Right lobe of liver (tissue), 6 donors: ENCODE results near the gene AHNAK2. TPM values are rescaled to one million over a fixed set of nuclear protein-coding genes. Genes with fewer than 3 reads are reported as not detected.
A peak's percentile ranks its signal among the peaks of the same experiment; 100 is the strongest.

Source experiments
- ATAC-seq, 4 donors: fragments of 200-7000 bp; cut with Tn5 transposase; one replicate each; pipeline ENCODE4 v1.9.1; 2020; ENCODE audit warnings: mild to moderate bottlenecking in 4 of 4, moderate library complexity in 4 of 4
- DNase-seq, 3 donors: peaks; one replicate each; pipeline ENCODE4 v3.0.0-alpha.2; 2020
- H3K27ac ChIP-seq, 3 donors: fragments of 200-600 bp; one replicate each; pipeline ENCODE4 v1.8.0; 2022
- H3K27me3 ChIP-seq, 2 donors: fragments of 200-600 bp; one replicate each; pipeline ENCODE4 v1.8.0; 2022
- H3K36me3 ChIP-seq, 4 donors: fragments of 200-600 bp; sonication (generic) in 1 of 4; one replicate each; pipeline versions ENCODE4 v1.5.1 to v1.8.0; 2017 to 2022; ENCODE audit warnings: control low read depth in 1 of 4
- H3K4me1 ChIP-seq, 4 donors: fragments of 200-600 bp; sonication (generic) in 1 of 4; one replicate each; pipeline versions ENCODE4 v1.5.1 to v1.8.0; 2017 to 2022; ENCODE audit warnings: control low read depth in 1 of 4
- H3K4me3 ChIP-seq, 3 donors: fragments of 200-600 bp; one replicate each; pipeline ENCODE4 v1.8.0; 2022
- H3K9me3 ChIP-seq, 4 donors: fragments of 200-600 bp; sonication (generic) in 1 of 4; one replicate each; pipeline versions ENCODE4 v1.5.1 to v1.8.0; 2017 to 2022; ENCODE audit warnings: control low read depth in 1 of 4
- CTCF ChIP-seq, 4 donors: fragments of 200-600 bp in 3 of 4; fragments of 450-650 bp in 1 of 4; IDR thresholded peaks; one replicate each; pipeline versions ENCODE4 v1.5.1 to v1.8.0; 2016 to 2022; ENCODE audit warnings: antibody characterized with exemption in 4 of 4, mild to moderate bottlenecking in 2 of 4
- POLR2A ChIP-seq: fragments of 450-650 bp; IDR thresholded peaks from one replicate; pipeline ENCODE4 v1.6.1; 2017; ENCODE audit warnings: antibody characterized with exemption, mild to moderate bottlenecking
- WGBS: methylation state at CpG from one replicate; pipeline ENCODE4 v1.1.6; 2018; ENCODE audit warnings: low coverage, low lambda C conversion rate; ENCODE audit not compliant: insufficient coverage; ENCODE audit errors: missing lambda C conversion rate; 5-methylcytosine and 5-hydroxymethylcytosine counted together
- intact Hi-C, 2 donors: fragments of 100-400 bp; cut with DNase I; formaldehyde crosslinking; loops; one replicate each; pipeline versions ENCODE4 v1.11.2 to v1.14.1; 2022
- total RNA-seq, 6 experiments: library from RNA; depleted of rRNA in 2 of 6; stranded (reverse); fragments of >200 nt in 2 of 6; fragmentation: NEBNext Ultra II Directional in 3 of 6; extraction: Animal tissue kit (Norgen Biotek cat#: 25700) in 3 of 6; gene quantifications; one replicate each; pipeline versions ENCODE4 v1.1.0 to v1.2.4, GENCODE V29; 2016 to 2023
- donor health status: DM: no; HTN: yes; CAD: no.
- donor health status: DM: no; HTN: no; CAD: no.
- donor health status: DM: no; HTN: no; CAD: no.
- donor health status: DM: no; HTN: yes; CAD: no.
- donor health status: DM: no; HTN: yes; CAD: no.

Gene AHNAK2
- total RNA-seq, 6 experiments from 2014 or later: 2.1 to 12.2 (median 4.6) TPM

- ATAC-seq (peak in 2 of 4 donors; percentile 12 to 17), DNase-seq (peak in 1 of 3 donors; percentile 30)
- Histone ChIP-seq H3K36me3 (peaks cover 0 to 2% (median 0%) of the 10 kb centered on the region in 4 donors), H3K9me3 (no peaks in the 10 kb centered on the region), H3K4me3 (no peak overlapping the region), H3K27me3 (no peaks in the 10 kb centered on the region), H3K4me1 (no peaks in the 10 kb centered on the region), H3K27ac (no peak overlapping the region)
- WGBS: 77% methylated on average over 3 of the region's 20 CpGs
- no peak for TF ChIP-seq CTCF (IDR thresholded peaks at IDR 0.05)
- no peak for TF ChIP-seq POLR2A
- intact Hi-C loops: no loop called here
Measured at GRCh38 chr14:105005329-105005928, 27.3 kb upstream of the AHNAK2 start.

DNA sequence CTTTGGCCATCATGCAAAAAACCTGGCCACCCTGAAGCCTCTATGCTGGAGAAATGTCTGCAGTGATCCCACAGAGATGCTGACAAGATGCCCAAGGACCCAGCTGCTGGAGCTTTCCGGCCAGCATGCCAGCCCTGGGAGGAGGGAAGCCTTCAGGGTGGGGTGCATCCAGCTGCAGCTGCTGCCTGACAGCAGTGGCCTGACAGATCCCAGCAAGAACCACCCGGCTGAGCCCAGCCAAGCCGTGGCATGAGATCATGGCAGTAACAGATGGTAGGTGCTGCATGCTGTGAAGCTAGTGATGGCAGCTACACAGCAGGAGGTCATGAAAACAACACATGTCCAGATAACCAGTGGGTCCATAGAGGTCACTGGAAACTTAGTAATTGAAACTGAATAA lies 21.2 kb upstream of the AHNAK2 start:
- TF ChIP-seq POLR2A (no peak), CTCF (IDR thresholded peaks at IDR 0.05) (no peak)
- 100% methylated on average over 2 of the region's 3 CpGs for WGBS
- Histone ChIP-seq H3K27ac (no peak overlapping the region), H3K9me3 (no peaks in the 10 kb centered on the region), H3K4me3 (no peak overlapping the region), H3K36me3 (no peaks in the 10 kb centered on the region), H3K4me1 (no peaks in the 10 kb centered on the region), H3K27me3 (no peaks in the 10 kb centered on the region)
- DNase-seq (peak in 1 of 3 donors; percentile 27), ATAC-seq (no peak)
- intact Hi-C loops: no loop called here

- Histone ChIP-seq H3K9me3 (no peaks in the 10 kb centered on the region), H3K27me3 (no peaks in the 10 kb centered on the region), H3K27ac (no peak overlapping the region), H3K4me3 (no peak overlapping the region), H3K36me3 (no peaks in the 10 kb centered on the region), H3K4me1 (no peaks in the 10 kb centered on the region)
- intact Hi-C loops: no loop called here
- TF ChIP-seq CTCF (IDR thresholded peaks at IDR 0.05): no peak
- no peak for TF ChIP-seq POLR2A
- no peak for ATAC-seq
- DNase-seq: peak in 1 of 3 donors; percentile 26
- WGBS: 90% methylated on average over 2 of the region's 5 CpGs
Measured at GRCh38 chr14:104998801-104999200, 20.6 kb upstream of the AHNAK2 start.

GRCh38 chr14:104996483-104996882 lies 18.3 kb upstream of the AHNAK2 start:
- Histone ChIP-seq H3K9me3 (no peaks in the 10 kb centered on the region), H3K4me1 (no peaks in the 10 kb centered on the region), H3K27me3 (no peaks in the 10 kb centered on the region), H3K27ac (no peak overlapping the region), H3K4me3 (no peak overlapping the region), H3K36me3 (no peaks in the 10 kb centered on the region)
- ATAC-seq (no peak), DNase-seq (no peak)
- intact Hi-C loops: no loop called here
- no CpG with 5 or more reads among the region's 13 CpGs for WGBS
- TF ChIP-seq POLR2A (no peak), CTCF (IDR thresholded peaks at IDR 0.05) (no peak)
